Measurements from ENCODE around the gene RUNX3.

Gene RUNX3

DNA sequence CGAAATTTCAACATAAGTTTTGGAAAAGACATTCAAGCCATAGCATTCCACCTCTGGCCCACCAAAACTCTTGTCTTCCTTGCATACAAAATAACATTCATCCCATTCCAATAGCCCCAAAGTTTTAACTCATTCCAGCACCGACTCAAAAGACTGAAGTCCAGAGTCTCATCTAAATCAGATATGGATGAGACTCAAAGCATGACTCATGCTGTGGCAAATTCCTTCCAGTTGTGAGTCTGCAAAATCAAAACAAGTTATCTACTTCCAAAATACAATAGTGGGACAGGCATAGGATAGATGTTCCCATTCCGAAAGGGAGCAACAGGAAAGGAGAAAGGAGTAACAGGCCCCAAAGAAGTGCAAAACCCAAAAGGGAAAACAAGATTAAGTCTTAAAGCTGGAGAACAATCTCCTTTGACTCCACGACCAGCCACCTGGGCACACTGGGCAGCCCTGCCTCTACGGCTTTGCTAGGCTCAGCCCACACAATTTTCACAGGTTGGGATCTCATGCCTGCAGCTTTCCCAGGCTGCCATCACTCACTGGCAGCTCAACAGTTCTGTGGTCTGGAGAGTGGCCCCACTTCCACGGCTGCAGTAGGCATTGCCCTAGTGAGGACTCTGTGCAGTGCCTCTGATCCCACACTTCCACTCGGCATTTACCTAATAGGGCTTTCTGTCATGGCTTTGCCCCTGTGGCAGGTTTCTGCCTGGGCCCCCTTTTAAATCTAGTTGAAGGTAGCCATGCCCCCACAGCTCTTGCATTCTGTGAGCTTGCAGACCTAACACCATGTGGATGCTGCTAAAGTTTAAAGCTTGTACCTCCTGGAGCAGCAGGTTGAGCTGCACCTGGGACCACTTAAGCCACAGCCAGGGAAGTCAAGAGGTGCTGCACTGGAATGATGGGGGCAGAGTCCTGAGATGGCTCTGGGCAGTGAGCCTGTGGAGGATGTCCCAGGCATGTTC lies 51.0 kb downstream of the RUNX3 start:
- DNase-seq (ENCODE audit: low spot score): no peak

DNA sequence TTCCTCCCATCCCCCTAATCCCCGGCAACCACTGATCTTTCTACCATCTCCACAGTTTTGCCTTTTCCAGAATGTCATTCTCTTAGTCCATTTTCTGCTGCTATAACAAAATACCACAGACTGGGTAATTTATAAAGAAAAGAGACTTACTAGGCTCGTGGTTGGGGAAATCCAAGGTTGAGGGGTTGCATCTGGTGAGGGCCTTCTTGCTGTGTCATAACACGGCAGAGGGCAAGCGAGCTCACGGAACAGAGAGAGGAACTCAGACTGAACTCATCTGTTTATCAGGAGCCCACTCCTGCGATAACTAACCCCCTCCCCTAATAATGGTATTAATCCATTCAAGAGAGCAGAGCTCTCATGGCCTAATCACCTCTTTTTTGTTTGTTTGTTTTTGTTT lies 52.0 kb downstream of the RUNX3 start:
- no peak for DNase-seq (ENCODE audit: low spot score)

DNA sequence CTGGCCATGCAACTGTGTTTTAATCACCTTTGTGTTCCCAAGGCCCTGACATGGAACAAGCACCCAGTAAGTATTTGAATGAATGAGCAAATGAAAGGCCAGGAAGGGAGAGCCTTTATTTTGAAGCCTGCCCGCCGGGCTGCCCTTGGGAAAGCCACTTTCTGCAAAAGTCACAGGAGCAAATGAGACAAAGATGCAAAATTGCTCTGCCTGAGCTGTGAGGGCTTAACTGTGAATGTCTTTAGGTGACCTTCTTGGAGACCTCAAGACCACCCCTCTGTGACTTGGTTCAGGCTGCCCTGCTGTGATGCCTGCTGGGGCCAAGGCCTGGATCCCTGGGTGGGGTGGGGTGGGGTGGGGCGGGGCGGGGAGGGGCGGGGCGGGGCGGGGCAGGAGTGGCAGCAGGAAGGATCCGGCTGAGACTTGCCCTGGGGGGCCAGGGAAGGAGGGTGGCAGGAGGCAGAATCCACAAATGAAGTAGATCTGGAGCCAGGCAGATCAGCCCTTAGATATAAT lies 54.0 kb downstream of the RUNX3 start:
- no peak for DNase-seq (ENCODE audit: low spot score)

DNA sequence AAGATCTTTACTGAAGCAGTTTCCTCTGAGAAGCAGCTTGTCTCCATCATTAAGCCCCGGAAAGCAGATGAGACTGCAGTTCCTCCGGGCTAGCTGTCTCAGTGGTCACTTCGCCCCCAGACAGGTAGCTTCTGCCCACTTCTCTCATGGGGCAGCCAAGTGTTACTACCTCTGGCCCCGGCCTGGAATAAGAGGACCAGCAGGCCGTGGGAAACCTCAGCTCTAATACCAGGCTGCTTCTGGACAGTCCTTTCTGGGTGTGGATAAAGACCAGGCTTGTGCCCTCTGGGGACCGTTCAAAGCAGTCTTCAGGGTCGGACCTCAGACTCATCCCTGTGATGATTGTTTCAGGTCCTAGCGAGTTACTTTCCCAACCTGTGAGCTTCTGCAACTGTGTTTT lies 54.8 kb downstream of the RUNX3 start:
- no peak for DNase-seq (ENCODE audit: low spot score)

- no peak for DNase-seq (ENCODE audit: low spot score)
Measured at GRCh38 chr1:24874611-24875234, 55.4 kb downstream of the RUNX3 start.

- no peak for DNase-seq (ENCODE audit: low spot score)
Measured at GRCh38 chr1:24874056-24874455, 56.0 kb downstream of the RUNX3 start.

DNA sequence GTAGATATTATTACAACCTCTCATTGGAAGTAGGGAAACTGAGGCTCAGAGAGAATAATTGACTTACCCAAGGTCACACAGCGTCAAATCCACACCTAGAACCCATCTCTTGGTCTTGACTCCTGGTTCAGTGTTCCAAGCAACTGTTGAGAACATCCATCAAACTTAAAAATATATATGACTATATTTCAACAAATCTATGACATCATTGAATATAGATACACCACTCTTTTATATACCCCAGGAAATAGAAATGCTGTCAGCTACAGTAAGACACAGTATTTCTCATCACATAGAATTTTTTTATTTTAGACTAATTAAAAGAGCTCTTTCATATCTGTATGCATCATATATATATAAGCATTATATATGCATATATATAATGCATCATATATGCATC lies 56.9 kb downstream of the RUNX3 start:
- DNase-seq (ENCODE audit: low spot score): no peak

DNA sequence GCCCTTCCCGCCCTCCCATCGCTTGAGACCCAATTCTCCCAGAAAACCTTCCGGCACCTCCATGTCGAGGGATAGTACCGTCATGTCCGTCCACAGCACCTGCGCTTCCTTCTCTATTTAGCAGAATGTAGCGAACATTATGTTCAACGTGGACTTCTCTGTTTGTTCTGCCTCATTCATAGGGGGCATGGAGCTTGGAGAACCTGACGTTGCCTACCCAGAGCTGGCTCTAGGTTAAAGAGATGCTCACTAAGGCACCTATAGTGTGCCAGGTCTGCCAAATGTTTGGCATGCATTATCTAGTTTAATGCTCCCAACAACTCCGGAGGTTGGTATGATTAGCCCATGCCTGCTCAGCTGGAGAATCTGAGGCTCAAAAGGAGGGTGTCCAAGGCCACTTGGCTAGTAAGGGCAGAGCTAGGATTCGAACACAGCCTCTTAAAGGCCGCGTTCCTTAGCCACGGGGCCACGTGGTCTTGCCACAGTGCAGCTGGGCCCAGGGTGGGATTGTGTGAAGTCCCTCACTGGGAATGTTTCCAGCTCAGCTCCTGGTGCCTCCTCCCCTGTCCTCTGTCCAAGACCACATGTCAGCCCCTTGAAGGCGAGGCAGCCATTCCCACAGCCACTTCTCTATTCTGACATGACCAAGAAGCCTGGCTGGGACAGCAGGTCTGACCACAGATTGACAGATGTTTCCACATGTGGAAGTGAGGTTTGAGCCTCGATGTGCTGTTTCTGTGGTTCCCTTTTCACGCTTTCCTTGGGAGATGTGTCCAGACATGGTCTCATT lies 57.8 kb downstream of the RUNX3 start:
- DNase-seq (ENCODE audit: low spot score): peak; percentile 27

GRCh38 chr1:24871306-24871901 lies 58.7 kb downstream of the RUNX3 start:
- no peak for DNase-seq (ENCODE audit: low spot score)

- no peak for DNase-seq (ENCODE audit: low spot score)
Measured at GRCh38 chr1:24870551-24871195, 59.4 kb downstream of the RUNX3 start.

GRCh38 chr1:24868016-24868875 lies 61.8 kb downstream of the RUNX3 start:
- DNase-seq (ENCODE audit: low spot score): no peak

- no peak for DNase-seq (ENCODE audit: low spot score)
Measured at GRCh38 chr1:24867084-24867870, 62.8 kb downstream of the RUNX3 start.

- DNase-seq (ENCODE audit: low spot score): no peak
Measured at GRCh38 chr1:24866211-24867083, 63.6 kb downstream of the RUNX3 start.

GRCh38 chr1:24865587-24865986 lies 64.5 kb downstream of the RUNX3 start:
- DNase-seq (ENCODE audit: low spot score): no peak

DNA sequence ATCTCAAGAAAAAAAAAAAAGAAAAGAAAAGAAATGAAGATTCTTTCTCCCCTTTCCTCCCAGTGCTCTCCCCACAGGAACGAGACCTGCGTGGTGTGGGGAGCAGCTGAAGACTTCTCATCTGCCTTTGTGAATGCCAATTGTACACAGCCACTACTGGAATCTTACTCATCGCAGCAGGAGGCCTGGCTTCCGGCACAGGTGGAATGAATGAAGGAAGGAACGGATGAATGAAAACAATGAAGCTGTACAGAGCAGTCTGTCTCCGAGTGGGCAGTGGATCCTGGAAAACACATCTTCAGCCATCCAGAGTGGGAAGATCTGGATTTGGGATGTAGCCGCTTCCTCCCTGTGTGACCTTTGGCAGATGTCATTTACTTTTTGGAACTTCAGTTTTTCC lies 64.9 kb downstream of the RUNX3 start:
- DNase-seq (ENCODE audit: low spot score): no peak

DNA sequence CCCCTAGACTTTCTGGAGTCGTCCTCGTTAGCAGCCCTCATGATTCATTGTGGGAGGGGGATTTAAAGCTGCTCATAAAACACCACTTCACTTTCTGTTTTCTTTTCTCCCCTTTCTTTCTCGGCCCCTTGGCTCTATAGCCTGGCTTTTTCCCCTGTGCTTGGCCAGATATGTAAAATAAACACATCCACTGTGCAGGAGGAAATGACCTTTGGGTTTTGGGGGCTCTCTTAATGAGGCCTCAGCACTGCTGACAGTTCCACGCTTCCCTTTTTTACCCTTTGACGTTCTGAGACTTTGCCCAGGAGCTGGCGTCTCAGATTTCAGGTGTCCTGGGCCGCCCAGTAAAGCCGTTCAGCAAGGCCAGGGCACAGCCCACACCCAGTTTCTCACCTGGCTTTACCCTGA lies 65.7 kb downstream of the RUNX3 start:
- DNase-seq (ENCODE audit: low spot score): no peak

DNA sequence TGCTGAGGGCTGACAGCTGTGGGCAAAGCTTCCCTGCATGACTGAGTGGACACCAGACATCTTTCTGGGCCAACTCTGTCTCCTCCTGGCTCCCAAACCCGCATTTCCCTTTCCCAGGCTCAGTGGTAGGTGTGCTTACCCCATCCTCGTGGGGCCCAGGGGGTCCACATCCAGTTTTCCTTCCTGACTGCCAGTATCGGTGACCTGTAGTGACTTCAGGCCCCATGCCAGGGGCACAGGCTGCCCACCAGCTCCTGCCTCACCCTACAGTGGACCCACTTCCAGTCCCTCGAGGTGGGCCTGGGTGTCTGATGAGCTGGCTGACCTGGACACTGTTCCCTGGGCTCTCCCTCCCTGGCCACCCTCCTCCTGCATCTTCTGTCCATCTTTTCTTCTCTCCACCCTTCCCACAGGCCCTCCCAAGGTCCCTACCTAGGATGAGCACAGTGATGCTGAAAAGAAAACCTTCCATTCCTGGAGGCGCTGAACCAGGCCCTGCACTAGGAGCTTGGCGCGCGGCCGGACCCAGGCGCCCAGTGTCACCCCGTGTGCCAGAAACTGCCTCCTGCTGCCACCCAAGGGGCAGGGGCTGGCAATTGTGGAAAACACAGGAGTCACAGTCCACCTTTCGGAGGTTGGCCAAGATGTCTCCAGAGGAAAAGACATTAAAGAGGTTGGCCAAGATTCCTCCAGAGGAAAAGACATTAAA lies 67.1 kb downstream of the RUNX3 start:
- DNase-seq (ENCODE audit: low spot score): no peak

All from putamen (tissue), 1 donor.